Naive thymus-derived CD4-positive, alpha-beta T cell (primary cell): ENCODE measurements around the gene RASAL2. TPM values are rescaled to one million over a fixed set of nuclear protein-coding genes. Genes with fewer than 3 reads are reported as not detected.

Source experiments
- ATAC-seq: fragments of 150-1000 bp; cut with Tn5 transposase; 2 replicates; pipeline ENCODE4 v1.10.0; 2021; ENCODE audit warnings: mild to moderate bottlenecking, moderate library complexity
- CTCF ChIA-PET: fragments of 350-600 bp; sonication (Branson Sonifier 250); formaldehyde crosslinking; loops from one replicate; lab custom pipeline; 2021; ENCODE audit warnings: antibody characterized with exemption; lab: Charles Lee
- POLR2A ChIA-PET: fragments of 350-600 bp; sonication (Branson Sonifier 250); formaldehyde crosslinking; loops from one replicate; lab custom pipeline; 2021; ENCODE audit warnings: antibody characterized with exemption, inconsistent platforms; lab: Charles Lee
- DNase-seq, 9 donors: peaks; one replicate each; pipeline versions ENCODE4 v3.0.0 to v3.0.0-alpha.2; 2020 to 2022; ENCODE audit warnings: mixed read lengths in 1 of 9
- H3K27ac ChIP-seq: one replicate; pipeline ENCODE4 v1.7.0; 2013; ENCODE audit warnings: mild to moderate bottlenecking, low read depth, low read length, moderate library complexity
- H3K27me3 ChIP-seq, 2 donors: one replicate each; pipeline ENCODE4 v1.7.0; 2013; ENCODE audit warnings: low read length in 2 of 2, mild to moderate bottlenecking in 2 of 2, moderate library complexity in 2 of 2; ENCODE audit not compliant: control insufficient read depth in 2 of 2, insufficient read depth in 2 of 2
- H3K36me3 ChIP-seq, 3 experiments: 1 replicate in 2 of 3; 2 replicates in 1 of 3; pipeline ENCODE4 v1.7.0; 2013; ENCODE audit warnings: low read length in 3 of 3, mild to moderate bottlenecking in 3 of 3, moderate library complexity in 1 of 3; ENCODE audit not compliant: insufficient read depth in 3 of 3, control insufficient read depth in 2 of 3
- H3K4me1 ChIP-seq, 2 donors: one replicate each; pipeline ENCODE4 v1.7.0; 2013; ENCODE audit warnings: low read length in 2 of 2, mild to moderate bottlenecking in 2 of 2, moderate library complexity in 1 of 2; ENCODE audit not compliant: control insufficient read depth in 2 of 2, insufficient read depth in 2 of 2
- H3K4me3 ChIP-seq: 2 replicates; pipeline ENCODE4 v1.7.0; 2013; ENCODE audit warnings: mild to moderate bottlenecking, low read length
- H3K9me3 ChIP-seq, 3 experiments: 1 replicate in 2 of 3; 2 replicates in 1 of 3; pipeline ENCODE4 v1.7.0; 2013; ENCODE audit warnings: low read length in 3 of 3; ENCODE audit not compliant: control insufficient read depth in 2 of 3
- H3K27ac Mint-ChIP-seq, 9 donors: one replicate each; pipeline ENCODE4 v1.8.0; 2020 to 2022; ENCODE audit warnings: mixed read lengths in 9 of 9, mild to moderate bottlenecking in 8 of 9, moderate library complexity in 5 of 9, inconsistent platforms in 2 of 9
- H3K27me3 Mint-ChIP-seq, 5 donors: one replicate each; pipeline ENCODE4 v1.8.0; 2021 to 2022; ENCODE audit warnings: mixed read lengths in 5 of 5, mild to moderate bottlenecking in 1 of 5
- H3K36me3 Mint-ChIP-seq, 5 donors: one replicate each; pipeline ENCODE4 v1.8.0; 2020 to 2022; ENCODE audit warnings: mixed read lengths in 5 of 5, mild to moderate bottlenecking in 3 of 5, inconsistent platforms in 1 of 5
- H3K4me1 Mint-ChIP-seq, 7 donors: one replicate each; pipeline ENCODE4 v1.8.0; 2020 to 2022; ENCODE audit warnings: mixed read lengths in 7 of 7, mild to moderate bottlenecking in 3 of 7, inconsistent platforms in 1 of 7
- H3K4me3 Mint-ChIP-seq, 10 donors: one replicate each; pipeline ENCODE4 v1.8.0; 2020 to 2022; ENCODE audit warnings: mild to moderate bottlenecking in 10 of 10, mixed read lengths in 10 of 10, moderate library complexity in 6 of 10, inconsistent platforms in 2 of 10
- H3K9me3 Mint-ChIP-seq, 11 donors: one replicate each; pipeline ENCODE4 v1.8.0; 2020 to 2022; ENCODE audit warnings: mixed read lengths in 11 of 11, mild to moderate bottlenecking in 4 of 11, inconsistent platforms in 1 of 11, moderate library complexity in 1 of 11
- intact Hi-C, 2 donors: fragments of 100-400 bp; cut with micrococcal nuclease; formaldehyde crosslinking; loops; one replicate each; pipeline ENCODE4 v1.15.1; 2023
- polyA plus RNA-seq, 2 donors: library from polyadenylated mRNA; unstranded; fragments of 300-500 nt; fragmentation: Illumina TruSeq; gene quantifications; one replicate each; pipeline ENCODE4 v1.2.3, GENCODE V29; 2021
- total RNA-seq, 6 experiments: library from RNA in 5 of 6; stranded (reverse) in 5 of 6; gene quantifications; 1 replicate in 5 of 6; 2 replicates in 1 of 6; pipeline ENCODE4 v1.2.3 and lab custom pipeline; 2021 to 2026

The RASAL2 gene
- total and polyA plus RNA-seq, 7 experiments from 2014 or later: 0.11 to 0.69 (median 0.15) TPM; not detected in 3

DNA sequence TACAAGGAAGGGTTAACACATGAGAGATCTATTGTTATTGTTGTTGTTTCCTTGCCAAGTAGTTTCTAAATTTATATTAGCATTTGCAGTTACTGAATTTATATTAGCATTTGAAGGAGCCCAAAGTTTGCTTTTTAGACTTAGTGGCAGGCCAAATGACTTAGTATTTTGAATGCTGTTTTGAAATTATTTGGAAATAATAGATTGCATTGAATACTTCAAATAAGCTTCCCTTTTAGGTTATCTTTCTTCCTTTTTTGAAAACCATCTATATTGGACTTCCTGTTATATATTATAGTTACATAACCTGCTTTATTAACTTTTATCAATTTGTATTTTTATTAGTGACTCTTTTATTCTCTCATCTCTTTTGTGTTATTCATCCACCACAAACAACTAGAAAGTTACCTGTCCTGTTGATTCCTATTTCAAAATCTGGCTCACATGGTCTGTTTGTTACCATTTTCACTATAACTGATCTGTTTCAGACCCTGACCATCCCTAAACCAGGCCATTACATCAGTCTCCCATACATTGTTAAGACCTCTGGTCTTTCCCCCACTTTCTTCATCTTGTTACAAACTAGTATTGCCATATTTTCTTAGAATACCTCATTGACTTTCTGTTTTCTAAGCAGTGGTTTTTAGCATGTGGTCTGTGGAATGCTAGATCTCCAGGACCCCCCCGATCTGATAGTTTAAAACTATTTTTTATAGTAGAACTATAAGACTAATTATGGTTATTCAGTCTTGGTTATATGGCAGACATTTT, 185.2 kb downstream of the RASAL2 start:
- peaks cover 0 to 4% (median 0%) of the 10 kb centered on the region in 5 donors for H3K27me3 Mint-ChIP-seq
- H3K9me3 ChIP-seq: no peaks in the 10 kb centered on the region
- no peak overlapping the region for H3K4me3 Mint-ChIP-seq
- no peaks in the 10 kb centered on the region for H3K4me1 ChIP-seq
- no peak for DNase-seq
- H3K36me3 Mint-ChIP-seq: no peaks in the 10 kb centered on the region
- POLR2A ChIA-PET: no interaction called here
- H3K4me1 Mint-ChIP-seq: peaks cover 0 to 1% (median 0%) of the 10 kb centered on the region in 7 donors
- no peak overlapping the region for H3K27ac Mint-ChIP-seq
- H3K9me3 Mint-ChIP-seq: peaks cover 0 to 2% (median 0%) of the 10 kb centered on the region in 11 donors
- intact Hi-C loops: no loop called here
- no peak for ATAC-seq
- H3K4me3 ChIP-seq: no peak overlapping the region
- CTCF ChIA-PET: no interaction called here
- H3K36me3 ChIP-seq: no peaks in the 10 kb centered on the region
- no peak overlapping the region for H3K27ac ChIP-seq
- no peaks in the 10 kb centered on the region for H3K27me3 ChIP-seq

GRCh38 chr1:178282949-178283367, 189.1 kb downstream of the RASAL2 start:
- no peaks in the 10 kb centered on the region for H3K36me3 Mint-ChIP-seq
- ATAC-seq: peak; percentile 54
- H3K27me3 Mint-ChIP-seq: peaks cover 0 to 10% (median 0%) of the 10 kb centered on the region in 5 donors
- Histone ChIP-seq H3K36me3 (no peaks in the 10 kb centered on the region), H3K9me3 (no peaks in the 10 kb centered on the region), H3K27me3 (no peaks in the 10 kb centered on the region), H3K27ac (no peak overlapping the region), H3K4me1 (no peaks in the 10 kb centered on the region), H3K4me3 (no peak overlapping the region)
- H3K9me3 Mint-ChIP-seq: no peaks in the 10 kb centered on the region
- intact Hi-C loops: no loop called here
- no peak for DNase-seq
- POLR2A ChIA-PET: no interaction called here
- no peak overlapping the region for H3K27ac Mint-ChIP-seq
- CTCF ChIA-PET: no interaction called here
- H3K4me1 Mint-ChIP-seq: peaks cover 0 to 1% (median 0%) of the 10 kb centered on the region in 7 donors
- H3K4me3 Mint-ChIP-seq: no peak overlapping the region

- no peak for ATAC-seq
- Histone ChIP-seq H3K36me3 (no peaks in the 10 kb centered on the region), H3K27ac (no peak overlapping the region), H3K9me3 (no peaks in the 10 kb centered on the region), H3K27me3 (no peaks in the 10 kb centered on the region), H3K4me3 (no peak overlapping the region), H3K4me1 (no peaks in the 10 kb centered on the region)
- H3K9me3 Mint-ChIP-seq: peaks cover 0 to 1% (median 0%) of the 10 kb centered on the region in 11 donors
- H3K4me1 Mint-ChIP-seq: peaks cover 0 to 1% (median 0%) of the 10 kb centered on the region in 7 donors
- intact Hi-C loops: no loop called here
- no peaks in the 10 kb centered on the region for H3K36me3 Mint-ChIP-seq
- H3K4me3 Mint-ChIP-seq: no peak overlapping the region
- H3K27me3 Mint-ChIP-seq: peaks cover 0 to 14% (median 0%) of the 10 kb centered on the region in 5 donors
- no peak overlapping the region for H3K27ac Mint-ChIP-seq
- CTCF ChIA-PET: no interaction called here
- POLR2A ChIA-PET: no interaction called here
- DNase-seq: no peak
Measured at GRCh38 chr1:178283409-178283808, 189.5 kb downstream of the RASAL2 start.

- Histone ChIP-seq H3K9me3 (no peaks in the 10 kb centered on the region), H3K36me3 (no peaks in the 10 kb centered on the region), H3K27ac (no peak overlapping the region), H3K4me1 (no peaks in the 10 kb centered on the region), H3K4me3 (no peak overlapping the region), H3K27me3 (no peaks in the 10 kb centered on the region)
- H3K4me3 Mint-ChIP-seq: no peak overlapping the region
- no peak for ATAC-seq
- ChIA-PET CTCF (interaction anchor here (1.0 kb wide), 1 partner anchor 13 kb away, joined by 3 read pairs; no protein-coding TSS in a partner anchor), POLR2A (no interaction called here)
- peaks cover 0 to 1% (median 0%) of the 10 kb centered on the region in 7 donors for H3K4me1 Mint-ChIP-seq
- DNase-seq: no peak
- no peak overlapping the region for H3K27ac Mint-ChIP-seq
- H3K9me3 Mint-ChIP-seq: peaks cover 0 to 1% (median 0%) of the 10 kb centered on the region in 11 donors
- peaks cover 0 to 15% (median 2%) of the 10 kb centered on the region in 5 donors for H3K27me3 Mint-ChIP-seq
- no peaks in the 10 kb centered on the region for H3K36me3 Mint-ChIP-seq
- intact Hi-C loops: no loop called here
Measured at GRCh38 chr1:178284058-178284457, 190.2 kb downstream of the RASAL2 start.

DNA sequence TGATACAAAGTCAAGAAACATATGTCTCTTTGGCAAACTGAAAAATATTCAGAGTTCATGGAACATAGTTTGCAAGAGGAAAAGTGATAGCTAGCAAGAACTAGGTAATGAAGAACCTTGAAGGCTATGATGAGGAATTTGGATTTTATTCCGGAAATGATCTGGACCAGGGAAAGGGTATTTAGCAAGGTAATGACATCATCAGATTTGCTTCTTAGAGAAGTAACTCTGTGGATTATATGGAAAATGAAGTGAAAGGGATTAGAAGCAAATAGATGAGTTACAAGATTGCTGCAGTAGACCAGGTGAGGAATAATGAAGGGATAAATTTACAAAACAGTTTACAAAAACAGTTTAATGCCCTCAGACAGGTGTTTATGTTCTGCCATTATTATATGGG, 197.3 kb downstream of the RASAL2 start:
- H3K4me3 ChIP-seq: no peak overlapping the region
- ChIA-PET POLR2A (no interaction called here), CTCF (no interaction called here)
- Mint-ChIP-seq H3K4me3 (no peak overlapping the region), H3K9me3 (peaks cover 0 to 2% (median 0%) of the 10 kb centered on the region in 11 donors), H3K36me3 (no peaks in the 10 kb centered on the region), H3K27ac (no peak overlapping the region), H3K4me1 (no peaks in the 10 kb centered on the region), H3K27me3 (peaks cover 2 to 21% (median 10%) of the 10 kb centered on the region in 5 donors)
- intact Hi-C loops: no loop called here
- DNase-seq (no peak), ATAC-seq (no peak)
- no peaks in the 10 kb centered on the region for H3K4me1 ChIP-seq
- no peaks in the 10 kb centered on the region for H3K9me3 ChIP-seq
- H3K27ac ChIP-seq: no peak overlapping the region
- no peaks in the 10 kb centered on the region for H3K27me3 ChIP-seq
- H3K36me3 ChIP-seq: no peaks in the 10 kb centered on the region

- Histone ChIP-seq H3K4me3 (no peak overlapping the region), H3K27ac (no peak overlapping the region), H3K36me3 (no peaks in the 10 kb centered on the region), H3K27me3 (no peaks in the 10 kb centered on the region), H3K4me1 (no peaks in the 10 kb centered on the region), H3K9me3 (no peaks in the 10 kb centered on the region)
- Mint-ChIP-seq H3K27me3 (peaks cover 2 to 14% (median 3%) of the 10 kb centered on the region in 5 donors), H3K27ac (no peak overlapping the region), H3K36me3 (no peaks in the 10 kb centered on the region), H3K4me3 (no peak overlapping the region), H3K4me1 (no peaks in the 10 kb centered on the region), H3K9me3 (peaks cover 0 to 2% (median 0%) of the 10 kb centered on the region in 11 donors)
- DNase-seq: no peak
- intact Hi-C loops: no loop called here
- ChIA-PET CTCF (no interaction called here), POLR2A (no interaction called here)
- no peak for ATAC-seq
Measured at GRCh38 chr1:178294654-178295053, 200.8 kb downstream of the RASAL2 start.

DNA sequence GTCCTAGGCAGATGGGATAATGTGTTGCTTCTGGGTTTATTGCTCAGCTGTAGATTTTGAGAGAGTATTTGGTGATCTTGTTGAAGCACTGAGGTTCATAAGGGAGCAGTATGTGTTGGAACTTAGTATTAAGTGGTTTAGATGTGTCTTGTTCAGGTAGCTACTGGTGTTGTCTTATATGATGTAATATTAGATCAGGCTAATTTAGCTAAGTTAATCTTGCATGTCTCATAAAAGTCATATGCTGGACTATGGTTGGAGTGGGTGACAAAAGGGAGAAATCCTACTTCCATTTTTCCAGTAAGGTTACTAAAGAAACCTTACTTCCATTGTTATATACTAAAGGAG, 206.4 kb downstream of the RASAL2 start:
- POLR2A ChIA-PET: no interaction called here
- CTCF ChIA-PET: interaction anchor here (0.5 to 1.9 kb wide), 5 partner anchors 8 to 1509 kb away, joined by 3 to 16 read pairs (median 3); no protein-coding TSS in a partner anchor

More for the DNA sequence above, 206.4 kb downstream of the RASAL2 start:
- H3K27me3 ChIP-seq: no peaks in the 10 kb centered on the region
- Mint-ChIP-seq H3K4me3 (no peak overlapping the region), H3K4me1 (peaks cover 0 to 3% (median 0%) of the 10 kb centered on the region in 7 donors), H3K27me3 (peaks cover 3 to 23% (median 16%) of the 10 kb centered on the region in 5 donors), H3K36me3 (no peaks in the 10 kb centered on the region), H3K9me3 (peaks cover 0 to 1% (median 0%) of the 10 kb centered on the region in 11 donors), H3K27ac (no peak overlapping the region)
- ATAC-seq (no peak), DNase-seq (no peak)
- no peak overlapping the region for H3K4me3 ChIP-seq
- intact Hi-C loops: no loop called here
- H3K9me3 ChIP-seq: no peaks in the 10 kb centered on the region
- H3K36me3 ChIP-seq: no peaks in the 10 kb centered on the region
- no peaks in the 10 kb centered on the region for H3K4me1 ChIP-seq
- no peak overlapping the region for H3K27ac ChIP-seq
